GM18951 (cell line): ENCODE results near the gene CAMK1D.
"Not testable (repeated sequence)": the region's sequence is repeated elsewhere in the genome, so short reads cannot be mapped to it uniquely, and the experiment has no call there.

ENCODE experiments used
- POLR2A ChIP-seq: IDR thresholded peaks from 4 replicates; pipeline ENCODE4 v1.6.1; 2011; ENCODE audit warnings: mild to moderate bottlenecking; ENCODE audit not compliant: insufficient read length, insufficient read depth; ENCODE audit errors: extremely low read depth
- in situ Hi-C: fragments of 300-500 bp; cut with MboI; formaldehyde crosslinking; loops from one replicate; pipeline ENCODE4 v1.12.0; 2022; ENCODE audit warnings: low sequenced_read_pairs, mixed read lengths, inconsistent platforms; ENCODE audit not compliant: unreplicated experiment

Gene CAMK1D

GRCh38 chr10:12806228-12807095, 457.1 kb downstream of the CAMK1D start:
- TF ChIP-seq POLR2A, result no peak

GRCh38 chr10:12807096-12807755, 457.9 kb downstream of the CAMK1D start:
- TF ChIP-seq POLR2A, result no peak
- in situ Hi-C loops, result no loop called here

More at GRCh38 chr10:12806228-12807095, 457.1 kb downstream of the CAMK1D start:
- in situ Hi-C loops, result no loop called here

GRCh38 chr10:12808014-12808613, 458.8 kb downstream of the CAMK1D start:
- in situ Hi-C loops, result no loop called here
- TF ChIP-seq POLR2A, result no peak

- in situ Hi-C loops, result not testable (repeated sequence)
Observed at GRCh38 chr10:12810046-12810445, 460.7 kb downstream of the CAMK1D start.

GRCh38 chr10:12811826-12812225, 462.5 kb downstream of the CAMK1D start:
- in situ Hi-C loops, result no loop called here
- TF ChIP-seq POLR2A, result no peak

GRCh38 chr10:12812571-12812970, 463.2 kb downstream of the CAMK1D start:
- TF ChIP-seq POLR2A, result no peak
- in situ Hi-C loops, result no loop called here

GRCh38 chr10:12814166-12814565, 464.8 kb downstream of the CAMK1D start:
- no peak for TF ChIP-seq POLR2A
- in situ Hi-C loops, result no loop called here

- in situ Hi-C loops, result no loop called here
- TF ChIP-seq POLR2A, result no peak
Observed at GRCh38 chr10:12819071-12819470, 469.7 kb downstream of the CAMK1D start.

GRCh38 chr10:12819656-12820055, 470.3 kb downstream of the CAMK1D start:
- TF ChIP-seq POLR2A, result no peak
- in situ Hi-C loops, result no loop called here

- in situ Hi-C loops, result no loop called here
- no peak for TF ChIP-seq POLR2A
Observed at GRCh38 chr10:12822126-12822892, 473.0 kb downstream of the CAMK1D start.

- TF ChIP-seq POLR2A, result no peak
- in situ Hi-C loops, result no loop called here
Observed at GRCh38 chr10:12822893-12823170, 473.5 kb downstream of the CAMK1D start.

- TF ChIP-seq POLR2A, result no peak
- in situ Hi-C loops, result no loop called here
Observed at GRCh38 chr10:12823328-12823727, 474.0 kb downstream of the CAMK1D start.

GRCh38 chr10:12825260-12825849, 476.0 kb downstream of the CAMK1D start:
- in situ Hi-C loops, result no loop called here
- TF ChIP-seq POLR2A, result no peak
